Activated T-cell treated with anti-CD3 and anti-CD28 coated beads, Interleukin-2, amount 50 U/mL, for 48 hours (primary cell): ENCODE measurements around the gene SERTM1.

Experiments
- DNase-seq, 2 experiments: peaks; one replicate each; pipeline ENCODE4 v3.0.0-alpha.2; 2020

The SERTM1 gene

DNA sequence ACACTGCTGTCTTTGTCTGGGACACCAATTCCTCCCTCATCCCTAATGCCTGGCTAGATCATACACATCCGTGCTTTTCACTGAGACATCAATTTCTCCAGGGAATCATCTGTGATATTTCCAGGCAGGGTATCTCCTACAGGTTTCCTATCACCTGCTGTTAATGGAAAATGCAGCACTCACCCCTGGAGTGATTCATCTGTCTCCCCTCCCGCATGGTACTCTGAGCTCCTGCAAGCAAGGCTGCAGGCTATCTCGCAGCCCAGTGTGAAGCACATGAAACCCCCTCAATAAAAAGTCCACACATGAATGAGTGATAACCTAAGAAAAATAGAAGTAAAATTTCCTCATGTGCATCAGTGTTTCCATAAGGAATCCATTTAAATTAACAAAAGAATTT lies 38.5 kb downstream of the SERTM1 start:
- no peak for DNase-seq

- DNase-seq, result no peak
These were observed 39.0 kb downstream of the SERTM1 start for GRCh38 chr13:36712770-36713169.

DNA sequence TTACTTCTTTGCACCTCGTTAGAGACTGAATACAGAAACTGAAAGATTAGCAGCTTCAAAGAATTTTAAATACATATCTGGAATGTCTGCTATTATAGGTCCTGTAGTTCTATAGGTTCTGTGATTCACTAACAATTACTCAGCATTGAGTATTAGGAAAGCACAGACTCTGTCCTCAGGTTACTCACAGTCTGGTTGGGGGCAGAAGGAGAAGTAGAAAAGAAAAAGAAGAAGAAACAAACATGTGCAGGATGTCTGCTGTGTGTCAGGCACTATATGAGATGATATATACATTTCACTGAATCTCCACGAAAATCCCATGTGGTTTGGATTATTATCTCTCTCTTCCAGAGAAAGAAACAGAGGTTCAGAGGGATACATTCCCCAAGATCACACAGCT lies 40.1 kb downstream of the SERTM1 start:
- no peak for DNase-seq

DNA sequence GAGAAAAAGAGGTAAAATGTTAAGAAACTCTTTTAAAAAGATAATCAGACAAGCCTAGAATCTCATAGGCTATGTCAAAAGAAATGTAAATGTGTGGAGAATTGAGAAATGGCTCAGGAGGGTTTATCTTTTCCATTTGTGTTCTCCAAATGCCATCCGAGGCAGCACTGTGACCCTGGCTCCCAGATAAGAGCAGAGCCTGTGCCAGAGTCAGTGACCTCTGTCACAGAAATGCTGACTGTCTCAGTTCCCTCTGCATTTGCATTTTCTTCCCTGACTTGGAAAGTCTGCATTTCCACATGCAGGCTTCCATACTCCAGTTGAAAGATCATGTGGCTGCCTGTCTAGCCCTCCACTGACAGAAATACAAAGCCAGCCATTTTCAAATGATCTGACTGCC lies 42.0 kb downstream of the SERTM1 start:
- no peak for DNase-seq

GRCh38 chr13:36717017-36717416 lies 43.2 kb downstream of the SERTM1 start:
- no peak for DNase-seq

DNA sequence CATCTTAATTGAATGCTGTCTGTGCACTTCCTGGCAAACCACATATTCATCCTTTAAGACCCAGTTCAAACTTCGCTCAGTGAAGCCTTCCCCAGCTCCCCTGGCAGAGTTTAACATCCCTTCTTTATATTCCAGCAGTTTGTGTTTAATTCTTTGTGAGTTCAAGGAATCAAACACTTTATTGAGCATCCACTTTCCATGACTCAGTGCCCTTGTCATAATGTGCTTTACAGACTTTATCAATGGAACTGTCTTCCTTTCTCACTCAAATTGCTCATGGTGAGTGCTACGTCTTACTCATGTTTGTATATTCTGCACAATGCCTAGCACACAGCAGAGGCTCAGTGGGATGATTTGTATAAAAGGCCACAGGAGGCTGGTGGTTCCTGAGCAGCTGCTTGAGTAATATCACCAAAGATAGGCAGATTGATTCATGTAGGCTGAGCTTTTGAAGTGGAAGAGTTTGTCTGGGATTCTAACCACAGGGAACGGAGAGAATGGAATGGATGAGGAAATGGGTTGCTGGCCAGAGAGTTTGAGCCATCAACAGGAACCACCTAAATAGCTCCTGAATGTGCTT lies 44.2 kb downstream of the SERTM1 start:
- DNase-seq, result no peak

GRCh38 chr13:36718686-36719085 lies 44.9 kb downstream of the SERTM1 start:
- no peak for DNase-seq

DNA sequence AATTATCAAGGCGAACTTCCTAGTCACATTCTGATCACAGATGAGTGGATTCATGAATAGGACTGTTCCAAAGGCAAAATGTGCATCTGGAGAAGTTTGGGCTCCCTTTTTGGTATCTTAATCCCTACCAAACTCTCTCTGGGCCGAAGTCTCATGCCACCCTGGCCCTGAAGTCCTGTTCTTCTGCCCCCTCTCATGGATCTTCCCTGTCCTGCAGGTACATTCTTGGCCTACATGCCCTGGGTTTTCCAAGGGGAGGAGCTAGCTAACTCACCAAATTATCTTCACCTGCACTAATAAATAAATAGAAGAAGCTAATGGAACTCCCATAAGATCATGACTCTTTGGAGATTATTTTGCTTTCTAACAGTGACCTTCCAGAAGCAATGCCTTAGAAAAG lies 50.3 kb downstream of the SERTM1 start:
- DNase-seq, result no peak

GRCh38 chr13:36725936-36726335 lies 52.1 kb downstream of the SERTM1 start:
- no peak for DNase-seq

DNA sequence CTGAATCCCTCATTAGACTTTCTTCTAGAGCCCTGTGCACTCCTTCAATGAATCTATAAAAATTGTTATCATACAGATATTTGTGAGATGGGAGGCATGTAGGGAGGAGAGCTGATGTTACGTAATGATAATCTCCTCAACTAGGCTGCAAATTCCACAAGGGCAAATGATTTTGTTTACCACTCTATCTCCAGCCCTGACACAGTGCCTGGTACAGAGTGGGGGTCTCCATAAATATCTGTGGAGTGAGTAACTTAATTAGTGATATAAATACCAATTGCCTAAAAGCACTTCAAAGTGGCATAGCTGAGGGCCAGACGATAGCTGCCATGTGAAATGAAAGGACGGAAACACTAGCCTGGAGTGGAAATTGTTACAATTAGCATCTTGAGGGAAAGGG lies 54.2 kb downstream of the SERTM1 start:
- no peak for DNase-seq

DNA sequence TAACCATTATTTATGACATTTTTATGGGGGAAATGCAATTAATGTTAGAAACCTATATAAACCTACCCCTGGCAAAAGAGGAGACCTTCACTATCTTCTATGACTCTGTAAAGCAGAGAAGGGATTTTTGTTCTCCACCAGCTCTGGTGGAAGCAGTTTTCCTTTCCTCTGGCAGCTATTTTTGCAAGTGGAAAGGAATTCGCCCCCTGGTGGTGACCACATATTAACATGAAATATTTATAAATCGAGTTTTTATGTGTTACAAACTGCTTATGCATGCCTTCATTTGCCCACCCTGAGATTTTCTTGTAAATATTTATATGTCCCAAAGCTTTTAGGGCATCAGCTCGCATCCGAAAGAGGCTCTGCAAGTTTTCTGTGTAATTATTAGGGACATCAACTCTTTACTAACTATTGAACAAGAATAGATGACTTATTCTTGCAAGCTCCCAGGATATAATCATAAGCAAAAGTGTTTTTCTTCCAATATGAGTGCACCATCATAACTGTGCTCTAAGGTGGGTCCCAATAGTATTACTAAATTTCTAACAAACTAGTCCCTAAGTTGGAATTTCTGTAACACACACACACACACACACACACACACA lies 62.4 kb downstream of the SERTM1 start:
- DNase-seq, result peak; percentile 21 to 29

DNA sequence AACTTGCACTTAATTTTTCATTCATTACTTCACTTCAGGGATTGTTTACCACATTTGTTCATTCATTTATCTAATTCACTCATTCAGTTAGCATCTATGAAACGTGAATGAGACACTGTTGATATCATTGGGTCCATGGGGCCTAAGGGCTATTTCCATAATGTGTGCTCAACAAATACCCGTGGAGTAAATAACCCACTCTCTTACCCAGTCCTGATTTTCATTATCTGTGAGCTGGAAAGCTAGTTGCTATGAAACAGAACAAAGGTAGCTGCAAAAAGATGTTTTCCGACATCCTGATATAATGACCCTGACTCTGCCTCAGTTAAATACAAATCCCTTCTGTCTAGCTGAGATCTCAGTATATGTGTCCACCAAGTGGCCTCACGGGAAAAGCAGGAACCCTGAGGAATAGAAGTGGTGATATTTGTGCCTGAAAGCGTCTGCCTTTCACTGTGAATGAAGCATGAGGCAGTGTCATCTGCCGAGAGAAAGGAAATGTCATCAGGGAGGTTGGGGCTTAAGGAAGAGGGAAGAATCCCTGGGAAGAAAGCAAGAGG lies 63.8 kb downstream of the SERTM1 start:
- no peak for DNase-seq

GRCh38 chr13:36745436-36745835 lies 71.6 kb downstream of the SERTM1 start:
- DNase-seq, result no peak

- no peak for DNase-seq
These were observed 72.2 kb downstream of the SERTM1 start for GRCh38 chr13:36746051-36746450.
